CD14-positive monocyte (primary cell): ENCODE data around the gene BLM. TPM values are rescaled to one million over a fixed set of nuclear protein-coding genes. Genes with fewer than 3 reads are reported as not detected.

Source experiments
- DNase-seq, 3 donors: peaks; one replicate each; pipeline ENCODE4 v3.0.0-alpha.2; 2011 to 2022
- H2AFZ ChIP-seq: 2 replicates; pipeline ENCODE4 v1.6.0; 2012; ENCODE audit warnings: mild to moderate bottlenecking, low read depth, low read length, inconsistent platforms; ENCODE audit not compliant: insufficient read depth, poor library complexity, severe bottlenecking
- H3K27ac ChIP-seq, 2 donors: 1 replicate in 1 of 2; 2 replicates in 1 of 2; pipeline ENCODE4 v1.5.1; 2012 to 2013; ENCODE audit warnings: low read length in 2 of 2, control low read depth in 1 of 2, inconsistent platforms in 1 of 2, low read depth in 1 of 2, mild to moderate bottlenecking in 1 of 2
- H3K27me3 ChIP-seq, 2 donors: one replicate each; pipeline versions ENCODE4 v1.6.0 to v1.6.1; 2011 to 2013; ENCODE audit warnings: low read length in 2 of 2; ENCODE audit not compliant: control insufficient read depth in 2 of 2, insufficient read depth in 2 of 2
- H3K36me3 ChIP-seq, 2 donors: replicated peaks in 1 of 2; 1 replicate in 1 of 2; 2 replicates in 1 of 2; pipeline versions ENCODE4 v1.5.1 to v1.6.1; 2012 to 2013; ENCODE audit warnings: low read length in 2 of 2, control low read depth in 1 of 2, inconsistent platforms in 1 of 2, mild to moderate bottlenecking in 1 of 2; ENCODE audit not compliant: insufficient read depth in 2 of 2, control insufficient read depth in 1 of 2
- H3K4me1 ChIP-seq, 2 donors: 1 replicate in 1 of 2; 2 replicates in 1 of 2; pipeline versions ENCODE4 v1.5.1 to v1.6.1; 2012 to 2013; ENCODE audit warnings: low read length in 2 of 2, control low read depth in 1 of 2, inconsistent platforms in 1 of 2, mild to moderate bottlenecking in 1 of 2, moderate library complexity in 1 of 2; ENCODE audit not compliant: insufficient read depth in 2 of 2, control insufficient read depth in 1 of 2
- H3K4me2 ChIP-seq: replicated peaks from 2 replicates; pipeline ENCODE3; 2012; ENCODE audit warnings: low read length, moderate library complexity, mild to moderate bottlenecking; ENCODE audit not compliant: poor library complexity, severe bottlenecking; ENCODE audit errors: extremely low read depth
- H3K4me3 ChIP-seq, 3 experiments: fragments of 200-600 bp in 1 of 3; sonication (generic) in 1 of 3; replicated peaks in 1 of 3; 1 replicate in 2 of 3; 2 replicates in 1 of 3; pipeline ENCODE4 v1.5.1; 2011 to 2013; ENCODE audit warnings: low read length in 3 of 3, mild to moderate bottlenecking in 3 of 3, control low read depth in 2 of 3, low read depth in 2 of 3, inconsistent platforms in 1 of 3, moderate library complexity in 1 of 3
- H3K79me2 ChIP-seq: 2 replicates; pipeline ENCODE4 v1.6.0; 2012; ENCODE audit warnings: mild to moderate bottlenecking, control low read depth, inconsistent platforms, low read length, moderate library complexity; ENCODE audit not compliant: insufficient read depth
- H3K9ac ChIP-seq: 2 replicates; pipeline ENCODE4 v1.6.0; 2017; ENCODE audit warnings: low read length, mild to moderate bottlenecking; ENCODE audit not compliant: insufficient read depth, poor library complexity, severe bottlenecking
- H3K9me3 ChIP-seq, 2 donors: replicated peaks in 1 of 2; 1 replicate in 1 of 2; 2 replicates in 1 of 2; pipeline versions ENCODE4 v1.5.1 to v1.6.1; 2012 to 2013; ENCODE audit warnings: low read length in 2 of 2, control low read depth in 1 of 2; ENCODE audit not compliant: control insufficient read depth in 1 of 2, insufficient read depth in 1 of 2
- H4K20me1 ChIP-seq: 2 replicates; pipeline ENCODE4 v1.6.0; 2012; ENCODE audit warnings: mild to moderate bottlenecking, low read length, control low read depth, moderate library complexity; ENCODE audit not compliant: insufficient read depth
- H3K27ac Mint-ChIP-seq, 7 donors: one replicate each; pipeline ENCODE4 v1.8.0; 2020; ENCODE audit warnings: mild to moderate bottlenecking in 7 of 7, mixed read lengths in 7 of 7, moderate library complexity in 6 of 7, inconsistent platforms in 2 of 7
- H3K27me3 Mint-ChIP-seq, 3 donors: one replicate each; pipeline ENCODE4 v1.8.0; 2021 to 2022; ENCODE audit warnings: low read depth in 3 of 3, mild to moderate bottlenecking in 3 of 3, mixed read lengths in 3 of 3, moderate library complexity in 3 of 3, inconsistent platforms in 1 of 3
- H3K36me3 Mint-ChIP-seq, 2 donors: one replicate each; pipeline ENCODE4 v1.8.0; 2020; ENCODE audit warnings: mixed read lengths in 2 of 2, inconsistent platforms in 1 of 2, mild to moderate bottlenecking in 1 of 2
- H3K4me1 Mint-ChIP-seq: one replicate; pipeline ENCODE4 v1.8.0; 2020; ENCODE audit warnings: mild to moderate bottlenecking, mixed read lengths
- H3K4me3 Mint-ChIP-seq, 2 donors: one replicate each; pipeline ENCODE4 v1.8.0; 2020; ENCODE audit warnings: mild to moderate bottlenecking in 2 of 2, mixed read lengths in 2 of 2, moderate library complexity in 1 of 2
- H3K9me3 Mint-ChIP-seq, 7 donors: one replicate each; pipeline ENCODE4 v1.8.0; 2020 to 2022; ENCODE audit warnings: mixed read lengths in 7 of 7, mild to moderate bottlenecking in 6 of 7, moderate library complexity in 6 of 7, inconsistent platforms in 2 of 7
- CTCF ChIP-seq: fragments of 200-600 bp; IDR thresholded peaks from one replicate; pipeline ENCODE4 v1.8.0; 2022; ENCODE audit warnings: antibody characterized with exemption, mild to moderate bottlenecking
- WGBS: methylation state at CpG from one replicate; pipeline ENCODE4 v1.1.5; 2013; ENCODE audit warnings: missing lambda C conversion rate; ENCODE audit not compliant: insufficient coverage; 5-methylcytosine and 5-hydroxymethylcytosine counted together
- intact Hi-C, 2 donors: fragments of 100-400 bp; cut with micrococcal nuclease; formaldehyde crosslinking; loops; one replicate each; pipeline versions ENCODE4 v1.15.0 to v1.15.1; 2023
- polyA plus RNA-seq, 3 donors: library from polyadenylated mRNA; depleted of rRNA in 1 of 3; unstranded in 2 of 3; stranded (reverse) in 1 of 3; fragments of 300-500 nt in 2 of 3; fragments of >200 nt in 1 of 3; fragmentation: Illumina TruSeq in 2 of 3; gene quantifications; 1 replicate in 2 of 3; 2 replicates in 1 of 3; pipeline ENCODE4 v1.2.3, GENCODE V29; 2012 to 2021
- small RNA-seq: library from RNA; depleted of rRNA; stranded (forward); fragments of <200 nt; gene quantifications from one replicate; pipeline ENCODE3, GENCODE V24; 2012; ENCODE audit warnings: low read depth; ENCODE audit not compliant: insufficient read length

BLM gene
- polyA plus RNA-seq, 3 donors: 0.69 to 2.3 (median 1.2) TPM

- Histone ChIP-seq H3K4me1 (peaks cover 74 to 93% of the 10 kb centered on the region in 2 donors), H3K27ac (no peak overlapping the region), H3K4me3 (no peak overlapping the region), H3K4me2 (no peak overlapping the region), H2AFZ (no peak overlapping the region), H3K9me3 (no peaks in the 10 kb centered on the region), H3K9ac (no peak overlapping the region), H4K20me1 (no peaks in the 10 kb centered on the region), H3K36me3 (no peaks in the 10 kb centered on the region), H3K79me2 (peaks cover 4% of the 10 kb centered on the region), H3K27me3 (no peaks in the 10 kb centered on the region)
- 100% methylated on average over 2 of the region's 4 CpGs for WGBS
- TF ChIP-seq CTCF: no peak
- Mint-ChIP-seq H3K4me3 (no peak overlapping the region), H3K27ac (peak overlapping the region in 1 of 7 donors; percentile 31), H3K9me3 (no peaks in the 10 kb centered on the region), H3K36me3 (peaks cover 3 to 5% of the 10 kb centered on the region in 2 donors), H3K4me1 (peaks cover 76% of the 10 kb centered on the region), H3K27me3 (peaks cover 0 to 2% (median 0%) of the 10 kb centered on the region in 3 donors)
- intact Hi-C loops: loop anchor here in 1 of 2 donors (10.0 kb wide), 1 partner anchor 301 kb away; no protein-coding TSS in a partner anchor
- no peak for DNase-seq
Measured at GRCh38 chr15:90865702-90866101, 148.6 kb downstream of the BLM start.

Small RNAs within 50 kb of the gene (small RNA-seq; reads per million reads assigned to genes)
- gene RF00093 (not detected), gene RN7SL363P (not detected)

Other genes with a start within 250 kb of the BLM start
- 10 to 100 TPM in 2 of 3 donors, 1 to 10 TPM in 1; 6.0 to 25.4 (median 12.2) TPM for gene CRTC3, start 187.4 kb upstream of the BLM start, polyA plus RNA-seq
- gene FURIN, start 151.2 kb downstream of the BLM start, polyA plus RNA-seq: 10 to 100 TPM in 2 of 3 donors, 1 to 10 TPM in 1; 6.5 to 47.3 (median 14.3) TPM
- 100 to 1,000 TPM; 140 to 260 (median 157) TPM for gene FES, start 167.2 kb downstream of the BLM start, polyA plus RNA-seq
- gene MAN2A2, start 186.0 kb downstream of the BLM start, polyA plus RNA-seq: 100 to 1,000 TPM in 1 of 3 donors, 1 to 10 TPM in 2; 6.6 to 318 (median 7.3) TPM
- gene HDDC3, start 215.2 kb downstream of the BLM start, polyA plus RNA-seq: 10 to 100 TPM; 11.6 to 19.7 (median 14.8) TPM
- gene UNC45A, start 217.9 kb downstream of the BLM start, polyA plus RNA-seq: 10 to 100 TPM; 29.3 to 42.6 (median 30.4) TPM
- 1 to 10 TPM; 1.2 to 2.8 (median 1.5) TPM for gene RCCD1, start 237.5 kb downstream of the BLM start, polyA plus RNA-seq